H1 (cell line): ENCODE results near the gene MYO16. TPM values are rescaled to one million over a fixed set of nuclear protein-coding genes. Genes with fewer than 3 reads are reported as not detected.

Experiments used
- CTCF ChIA-PET: fragments of 300-600 bp; sonication (Branson Sonifier 250); formaldehyde crosslinking; loops from one replicate; lab custom pipeline; 2021; ENCODE audit not compliant: partially characterized antibody; lab: Charles Lee
- POLR2A ChIA-PET: fragments of 300-600 bp; sonication (Branson Sonifier 250); formaldehyde crosslinking; loops from one replicate; lab custom pipeline; 2021; ENCODE audit warnings: inconsistent platforms; ENCODE audit not compliant: partially characterized antibody; lab: Charles Lee
- DNase-seq, 2 experiments: peaks; one replicate each; pipeline versions ENCODE4 v3.0.0 to v3.0.0-alpha.2; 2010 to 2022; ENCODE audit warnings: low spot score in 2 of 2, low read depth in 1 of 2, mixed read lengths in 1 of 2
- FAIRE-seq: peaks from 2 replicates; lab custom pipeline; 2011; peaks lifted over from hg19 to GRCh38; lab: Jason Lieb, UNC
- H2AFZ ChIP-seq: 2 replicates; pipeline ENCODE4 v1.8.1; 2012; ENCODE audit warnings: low read length, inconsistent platforms
- H2AK5ac ChIP-seq: 2 replicates; pipeline ENCODE4 v1.6.1; 2013; ENCODE audit warnings: low read depth, low read length
- H2BK120ac ChIP-seq: replicated peaks from 2 replicates; pipeline ENCODE3; 2013; ENCODE audit warnings: low read depth, low read length, inconsistent platforms
- H2BK12ac ChIP-seq: 2 replicates; pipeline ENCODE4 v1.6.1; 2013; ENCODE audit warnings: low read depth, low read length
- H2BK15ac ChIP-seq: 2 replicates; pipeline ENCODE4 v1.6.1; 2013; ENCODE audit warnings: low read length
- H2BK20ac ChIP-seq: 2 replicates; pipeline ENCODE4 v1.6.1; 2013; ENCODE audit warnings: low read length
- H2BK5ac ChIP-seq: 2 replicates; pipeline ENCODE4 v1.6.1; 2013; ENCODE audit warnings: low read depth, low read length
- H3K14ac ChIP-seq: 2 replicates; pipeline ENCODE4 v1.6.1; 2013; ENCODE audit warnings: inconsistent platforms; ENCODE audit not compliant: insufficient read length
- H3K18ac ChIP-seq: 2 replicates; pipeline ENCODE4 v1.6.1; 2013; ENCODE audit warnings: low read length; ENCODE audit errors: extremely low read depth
- H3K23ac ChIP-seq: 2 replicates; pipeline ENCODE4 v1.6.1; 2013; ENCODE audit warnings: inconsistent platforms; ENCODE audit not compliant: insufficient read length
- H3K23me2 ChIP-seq: 2 replicates; pipeline ENCODE4 v1.6.1; 2013; ENCODE audit warnings: low read depth, low read length
- H3K27ac ChIP-seq: 2 replicates; pipeline ENCODE4 v1.6.1; 2011; ENCODE audit warnings: low read depth, low read length, inconsistent platforms
- H3K27me3 ChIP-seq, 4 experiments: replicated peaks in 1 of 4; 1 replicate in 1 of 4; 2 replicates in 3 of 4; pipeline versions ENCODE4 v1.6.1 to v1.8.1; 2011 to 2013; ENCODE audit warnings: low read length in 3 of 4, mild to moderate bottlenecking in 3 of 4, inconsistent platforms in 2 of 4, mixed read lengths in 2 of 4, moderate library complexity in 1 of 4; ENCODE audit not compliant: control insufficient read depth in 3 of 4, insufficient read depth in 3 of 4; ENCODE audit errors: extremely low read depth in 1 of 4
- H3K36me3 ChIP-seq, 4 experiments: 2 replicates each; pipeline versions ENCODE4 v1.6.1 to v1.8.1; 2011 to 2013; ENCODE audit warnings: mild to moderate bottlenecking in 4 of 4, low read length in 3 of 4, moderate library complexity in 2 of 4, control low read depth in 1 of 4, inconsistent platforms in 1 of 4; ENCODE audit not compliant: insufficient read depth in 4 of 4, control insufficient read depth in 2 of 4
- H3K4ac ChIP-seq: replicated peaks from 2 replicates; pipeline ENCODE3; 2013; ENCODE audit warnings: low read length, low read depth, mixed read lengths, inconsistent platforms; ENCODE audit not compliant: insufficient read length
- H3K4me1 ChIP-seq, 4 experiments: replicated peaks in 1 of 4; 1 replicate in 1 of 4; 2 replicates in 3 of 4; pipeline versions ENCODE4 v1.6.1 to v1.8.1; 2011 to 2013; ENCODE audit warnings: low read length in 3 of 4, inconsistent platforms in 2 of 4, mixed read lengths in 1 of 4; ENCODE audit not compliant: insufficient read depth in 4 of 4, control insufficient read depth in 3 of 4
- H3K4me2 ChIP-seq, 2 experiments: 2 replicates each; pipeline versions ENCODE4 v1.6.1 to v1.8.1; 2011 to 2013; ENCODE audit warnings: low read depth in 2 of 2, low read length in 2 of 2, control low read depth in 1 of 2, inconsistent platforms in 1 of 2, mild to moderate bottlenecking in 1 of 2; ENCODE audit not compliant: insufficient read depth in 1 of 2
- H3K4me3 ChIP-seq, 4 experiments: fragments of 200-600, 300-600 bp in 1 of 4; sonication (generic), shearing (Covaris generic), sonication (Bioruptor Twin) in 1 of 4; 2 replicates each; pipeline versions ENCODE4 v1.5.1 to v1.8.1; 2011 to 2016; ENCODE audit warnings: low read length in 4 of 4, low read depth in 3 of 4, control low read depth in 2 of 4, inconsistent platforms in 2 of 4, mild to moderate bottlenecking in 2 of 4, mixed read lengths in 1 of 4, moderate library complexity in 1 of 4; ENCODE audit not compliant: insufficient read depth in 2 of 4; ENCODE audit errors: extremely low read depth in 1 of 4
- H3K56ac ChIP-seq: replicated peaks from 2 replicates; pipeline ENCODE3; 2013; ENCODE audit warnings: low read depth, mild to moderate bottlenecking, mixed read lengths, low read length, inconsistent platforms; ENCODE audit not compliant: insufficient read length
- H3K79me1 ChIP-seq: 2 replicates; pipeline ENCODE4 v1.6.1; 2013; ENCODE audit warnings: low read depth, low read length, control low read depth
- H3K79me2 ChIP-seq, 2 experiments: 2 replicates each; pipeline versions ENCODE4 v1.6.1 to v1.8.1; 2012 to 2013; ENCODE audit warnings: low read length in 2 of 2, mild to moderate bottlenecking in 2 of 2, inconsistent platforms in 1 of 2; ENCODE audit not compliant: insufficient read depth in 2 of 2, control insufficient read depth in 1 of 2
- H3K9ac ChIP-seq, 4 experiments: replicated peaks in 1 of 4; 1 replicate in 1 of 4; 2 replicates in 3 of 4; pipeline versions ENCODE4 v1.6.1 to v1.8.1; 2011 to 2013; ENCODE audit warnings: low read depth in 3 of 4, low read length in 3 of 4, control low read depth in 2 of 4, mild to moderate bottlenecking in 2 of 4, moderate library complexity in 2 of 4, inconsistent platforms in 1 of 4; ENCODE audit errors: extremely low read depth in 1 of 4
- H3K9me3 ChIP-seq, 2 experiments: 2 replicates each; pipeline versions ENCODE4 v1.6.1 to v1.8.1; 2012 to 2013; ENCODE audit warnings: mild to moderate bottlenecking in 2 of 2, moderate library complexity in 2 of 2, control low read depth in 1 of 2, inconsistent platforms in 1 of 2, low read depth in 1 of 2, low read length in 1 of 2, mixed read lengths in 1 of 2; ENCODE audit not compliant: insufficient read depth in 2 of 2
- H4K20me1 ChIP-seq, 2 experiments: replicated peaks in 1 of 2; 2 replicates each; pipeline versions ENCODE3 to v1.8.1; 2011 to 2013; ENCODE audit warnings: inconsistent platforms in 2 of 2, low read length in 2 of 2, mild to moderate bottlenecking in 1 of 2; ENCODE audit not compliant: insufficient read depth in 2 of 2, control insufficient read depth in 1 of 2
- H4K5ac ChIP-seq: 2 replicates; pipeline ENCODE4 v1.6.1; 2013; ENCODE audit warnings: low read length, low read depth, mixed read lengths, inconsistent platforms; ENCODE audit not compliant: insufficient read length
- H4K8ac ChIP-seq: 2 replicates; pipeline ENCODE4 v1.8.0; 2013; ENCODE audit warnings: mild to moderate bottlenecking, moderate library complexity, low read length, inconsistent platforms; ENCODE audit not compliant: insufficient read depth; ENCODE audit errors: extremely low read depth
- H4K91ac ChIP-seq: replicated peaks from 2 replicates; pipeline ENCODE3; 2013; ENCODE audit warnings: low read length, mixed read lengths, inconsistent platforms; ENCODE audit not compliant: insufficient read length
- CTCF ChIP-seq, 3 experiments: IDR thresholded peaks; 1 replicate in 2 of 3; 2 replicates in 1 of 3; pipeline versions ENCODE4 v1.5.1 to v1.6.1; 2011; ENCODE audit warnings: low read length in 3 of 3, mild to moderate bottlenecking in 3 of 3, inconsistent platforms in 2 of 3, low read depth in 1 of 3, moderate library complexity in 1 of 3; ENCODE audit not compliant: insufficient read depth in 1 of 3; ENCODE audit errors: control extremely low read depth in 1 of 3
- JUND ChIP-seq: IDR thresholded peaks from 2 replicates; pipeline ENCODE4 v1.6.1; 2011; ENCODE audit warnings: mild to moderate bottlenecking, improper control_type of control experiment, low read length
- TAF1 ChIP-seq: IDR thresholded peaks from 2 replicates; pipeline ENCODE4 v1.6.1; 2011; ENCODE audit warnings: mild to moderate bottlenecking, low read depth, low read length
- USF2 ChIP-seq: IDR thresholded peaks from 2 replicates; pipeline ENCODE4 v1.6.1; 2011; ENCODE audit warnings: low read length, improper control_type of control experiment
- polyA plus RNA-seq, 7 experiments: library from polyadenylated mRNA; depleted of rRNA in 3 of 7; stranded (reverse) in 5 of 7; unstranded in 2 of 7; fragments of >200 nt in 5 of 7; fragments of 200-250 nt in 2 of 7; gene quantifications; 1 replicate in 5 of 7; 2 replicates in 1 of 7; 4 replicates in 1 of 7; pipeline versions ENCODE4 v1.2.1 to v1.2.3, GENCODE V29; 2011 to 2013; ENCODE audit warnings: missing spikeins in 2 of 7, mixed read lengths in 2 of 7
- total RNA-seq: library from RNA; stranded (reverse); fragmentation: NEBNext Ultra II Directional; extraction: Animal tissue kit (Norgen Biotek cat#: 25700); gene quantifications from 2 replicates; pipeline ENCODE4 v1.2.1, GENCODE V29; 2021

Gene MYO16
- total and polyA plus RNA-seq, 2 of the 8 experiments (the other 6 are each of a cell fraction or from before 2014, with no cell fraction given): 0.02 to 0.22 TPM

- CTCF ChIA-PET: interaction anchor here (0.6 to 0.9 kb wide), 2 partner anchors 14 to 791 kb away, joined by 4 to 5 read pairs; no protein-coding TSS in a partner anchor
- no peak overlapping the region for H3K4me2 ChIP-seq
- no peak for FAIRE-seq
- TF ChIP-seq TAF1 (no peak), JUND (no peak), USF2 (no peak), CTCF (IDR thresholded peaks at IDR 0.05; ENCODE audit: control extremely low read depth in 1 of 3, insufficient read depth in 1 of 3, low read depth in 1 of 3, low read length in 3 of 3) (no peak)
Observed at GRCh38 chr13:109150696-109151095, 521.3 kb downstream of the MYO16 start.

More at GRCh38 chr13:109150696-109151095, 521.3 kb downstream of the MYO16 start:
- POLR2A ChIA-PET: no interaction called here
- Histone ChIP-seq H2BK5ac (no peak overlapping the region), H3K56ac (no peak overlapping the region), H3K79me2 (no peaks in the 10 kb centered on the region), H4K8ac (no peak overlapping the region), H3K4me3 (no peak overlapping the region), H2BK120ac (no peak overlapping the region), H4K5ac (no peak overlapping the region), H3K23me2 (no peaks in the 10 kb centered on the region), H3K4me1 (peaks cover 0 to 3% (median 2%) of the 10 kb centered on the region in 4 experiments; a peak in 3 of 7 replicates), H2BK20ac (no peak overlapping the region), H3K9ac (no peak overlapping the region), H3K27me3 (peaks cover 0 to 1% (median 0%) of the 10 kb centered on the region in 4 experiments; a peak in 1 of 7 replicates), H4K20me1 (no peaks in the 10 kb centered on the region), H2AFZ (no peak overlapping the region), H2BK15ac (no peak overlapping the region), H3K18ac (no peak overlapping the region), H3K36me3 (no peaks in the 10 kb centered on the region), H3K23ac (no peak overlapping the region), H4K91ac (no peak overlapping the region), H3K27ac (no peak overlapping the region), H3K9me3 (no peaks in the 10 kb centered on the region), H2BK12ac (no peak overlapping the region), H3K14ac (no peak overlapping the region), H3K79me1 (no peaks in the 10 kb centered on the region), H2AK5ac (no peak overlapping the region), H3K4ac (no peak overlapping the region)
- no peak for DNase-seq
